GM18502 (cell line): ENCODE results near the gene NAXE.
"Not testable (repeated sequence)": the region's sequence is repeated elsewhere in the genome, so short reads cannot be mapped to it uniquely, and the experiment has no call there.

Experiments used
- ATAC-seq: cut with Tn5 transposase; IDR thresholded peaks from one replicate; pipeline ENCODE4 v1.9.1; 2021; ENCODE audit warnings: mild to moderate bottlenecking; ENCODE audit not compliant: unreplicated experiment, poor library complexity

The NAXE gene

DNA sequence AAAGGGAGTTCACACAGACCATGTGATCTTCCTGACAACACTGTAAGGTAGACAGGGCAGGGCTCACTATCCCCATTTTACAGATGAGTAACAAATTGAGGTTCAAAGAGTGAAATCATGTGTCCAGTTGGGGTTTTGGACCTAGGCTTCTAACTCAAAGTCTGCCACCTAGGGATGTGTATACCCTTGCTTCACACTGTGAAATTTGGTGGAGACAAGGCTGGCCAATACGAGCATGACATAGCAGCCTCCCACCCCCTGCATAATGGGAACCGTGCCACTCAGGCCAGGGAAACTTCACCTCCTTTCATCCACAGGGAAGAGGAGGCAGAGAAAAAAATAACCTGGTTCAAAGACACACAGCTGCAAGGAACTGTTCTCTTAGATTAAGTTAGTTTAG lies 26.1 kb upstream of the NAXE start:
- no peak for ATAC-seq

DNA sequence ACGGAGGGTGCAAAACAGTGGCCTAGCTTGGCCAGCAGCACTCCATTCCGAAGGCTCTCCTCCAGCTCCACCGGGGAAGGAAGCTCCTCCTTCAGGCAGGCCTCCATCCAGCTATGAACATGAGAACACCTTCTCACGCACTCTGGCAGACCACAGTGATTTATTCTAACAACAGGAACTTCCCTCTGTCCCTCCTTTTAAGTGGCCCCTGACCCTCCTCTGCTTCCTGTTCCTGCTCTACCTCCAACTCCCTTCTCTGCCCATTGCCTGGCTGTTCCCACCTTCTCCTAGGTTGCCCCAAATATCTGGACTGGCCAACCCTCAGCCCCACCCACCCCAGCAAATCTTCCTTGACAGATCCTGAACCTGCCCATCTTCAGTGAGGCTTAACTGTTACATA lies 25.1 kb upstream of the NAXE start:
- ATAC-seq = no peak

- no peak for ATAC-seq
Observed at GRCh38 chr1:156571261-156571852, 20.2 kb upstream of the NAXE start.

- ATAC-seq = peak; percentile 64
Observed at GRCh38 chr1:156571919-156572662, 19.5 kb upstream of the NAXE start, which contains the start of gene IQGAP3. Gene IQGAP3, minus strand, starts transcription at chr1:156572565. Its CDS starts 36 bp downstream, at chr1:156572529.

GRCh38 chr1:156572663-156573018 lies 18.9 kb upstream of the NAXE start:
- ATAC-seq = no peak

- ATAC-seq = no peak
Observed at GRCh38 chr1:156574039-156574633, 17.4 kb upstream of the NAXE start.

DNA sequence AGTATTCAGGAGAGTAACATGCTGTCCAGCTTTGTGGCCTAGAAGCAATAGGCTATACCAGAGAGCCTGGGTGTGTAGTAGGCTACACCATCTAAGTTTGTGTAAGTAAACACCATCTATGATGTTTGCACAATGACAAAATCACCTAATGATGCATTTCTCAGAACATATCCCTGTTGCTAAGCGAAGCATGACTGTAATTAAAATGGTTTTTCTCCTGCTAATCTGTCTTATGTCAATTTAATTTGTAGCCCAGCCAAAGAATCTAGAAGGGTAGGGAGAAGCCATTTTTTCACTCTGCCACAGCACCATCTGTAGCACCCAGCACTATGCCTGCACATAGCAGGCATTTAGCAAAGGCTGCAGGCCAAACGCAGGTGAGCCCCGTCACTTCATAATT lies 14.0 kb upstream of the NAXE start:
- ATAC-seq = no peak

DNA sequence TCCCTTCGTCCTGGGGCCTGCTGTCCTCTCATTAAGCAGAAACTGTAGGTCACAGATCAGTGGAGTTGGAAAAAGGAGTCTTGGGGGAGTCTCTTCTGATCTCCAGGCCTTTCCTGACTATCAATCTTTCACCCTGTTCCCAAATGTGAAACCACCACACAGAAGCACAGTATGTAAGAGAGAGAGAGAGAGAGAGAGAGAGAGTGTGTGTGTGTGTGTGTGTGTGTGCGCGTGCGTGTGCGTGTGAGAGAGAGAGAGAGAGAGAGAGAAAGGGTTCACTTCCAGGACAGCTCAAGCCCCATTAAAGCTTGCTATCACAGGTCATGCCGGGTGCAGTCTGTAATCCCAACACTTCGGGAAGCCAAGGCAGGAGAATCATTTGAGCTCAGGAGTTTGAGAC lies 13.5 kb upstream of the NAXE start:
- ATAC-seq = no peak

- no peak for ATAC-seq
Observed at GRCh38 chr1:156579472-156579871, 12.1 kb upstream of the NAXE start, which contains the start of gene TTC24. Gene TTC24, plus strand, starts transcription at chr1:156579723. Its CDS starts 1,642 bp downstream, at chr1:156581365.

GRCh38 chr1:156581661-156582387 lies 9.8 kb upstream of the NAXE start:
- ATAC-seq = no peak

DNA sequence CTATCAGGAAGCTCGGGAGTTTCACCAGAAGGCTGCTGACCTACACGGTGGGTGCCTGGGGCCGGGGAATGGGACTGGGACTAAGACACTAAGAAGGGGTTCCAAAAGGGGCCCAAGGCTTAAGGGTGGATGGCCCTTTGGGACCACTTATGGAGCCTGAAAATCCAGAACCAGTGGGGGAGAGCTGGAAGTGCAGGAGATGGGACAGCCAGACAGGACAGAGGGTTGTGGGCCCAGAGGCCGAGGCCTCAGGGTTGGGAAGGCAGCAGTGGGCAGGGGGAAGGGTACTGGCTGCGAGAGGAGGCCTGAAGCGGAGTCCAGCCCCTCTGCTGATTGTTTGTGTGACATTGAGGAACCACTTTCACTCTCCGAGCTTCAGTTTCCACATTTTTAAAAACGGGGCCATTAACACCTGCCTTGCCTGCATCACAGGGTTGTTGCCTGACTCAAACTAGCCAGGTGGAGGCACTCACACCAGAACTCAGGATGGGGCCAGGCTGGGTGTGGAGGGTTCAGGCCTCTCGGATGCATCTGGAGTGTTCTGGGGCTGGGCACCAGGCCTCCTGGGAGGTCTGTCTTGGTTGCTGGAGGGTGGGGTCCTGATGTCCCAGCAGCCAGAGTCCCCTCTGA lies 9.1 kb upstream of the NAXE start:
- no peak for ATAC-seq

DNA sequence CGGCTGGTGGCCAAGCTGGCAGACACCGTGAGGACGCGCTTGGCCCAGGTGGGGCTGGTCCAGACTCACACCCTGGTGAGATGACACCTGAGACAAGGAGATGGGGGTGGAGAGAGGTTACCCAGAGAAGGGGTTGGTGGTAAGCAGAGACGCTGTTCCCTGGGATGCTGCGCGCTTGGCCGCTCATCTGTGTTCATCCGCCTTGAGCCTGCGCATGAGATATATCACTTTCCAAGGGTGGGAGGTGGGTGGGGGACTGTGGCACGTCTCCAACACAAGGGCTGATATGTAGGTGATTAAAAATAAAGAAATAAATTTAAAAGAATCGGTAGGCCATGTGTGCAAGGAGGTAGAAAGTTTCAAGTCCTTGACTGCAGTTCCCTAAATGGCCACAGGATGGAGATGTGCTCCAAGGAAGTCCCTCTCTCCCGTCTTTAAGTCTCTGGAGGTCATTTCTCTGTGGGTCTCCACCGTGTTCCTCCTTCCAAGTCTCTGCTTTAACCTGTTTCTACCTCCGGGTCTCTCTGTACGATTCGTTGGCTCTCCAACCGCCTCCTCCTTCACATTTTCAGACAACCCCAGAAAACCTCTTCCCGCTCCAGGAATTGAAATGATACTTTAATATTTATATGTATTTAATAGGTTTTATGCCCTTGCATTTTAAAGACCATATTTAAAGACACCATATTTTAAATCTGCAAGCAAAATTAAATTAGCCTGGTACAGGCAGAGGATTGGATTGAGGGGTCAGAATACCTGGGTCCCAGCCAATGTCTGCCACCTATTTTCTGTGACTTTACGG lies 7.6 kb upstream of the NAXE start:
- no peak for ATAC-seq

DNA sequence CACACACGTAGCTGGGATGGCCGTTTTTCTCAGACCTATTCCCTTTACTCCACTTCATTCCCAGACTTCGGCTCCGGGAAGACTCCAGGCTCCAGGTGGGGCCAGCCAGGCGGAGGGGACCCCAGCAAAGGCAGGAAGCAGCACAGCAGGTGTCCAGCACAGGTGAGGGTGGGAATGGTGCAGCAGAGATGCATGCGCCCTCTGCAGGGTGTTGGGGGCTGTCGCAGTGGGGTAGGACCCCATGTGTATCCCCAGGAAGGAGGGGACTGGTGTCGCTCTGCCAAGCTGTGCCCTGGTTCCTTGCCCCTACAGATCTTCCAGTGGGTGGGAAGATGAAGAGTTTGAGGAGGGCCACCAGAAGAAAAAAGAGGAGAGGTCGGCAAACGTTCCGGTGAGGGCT lies 6.8 kb upstream of the NAXE start:
- ATAC-seq = no peak

GRCh38 chr1:156586323-156586722 lies 5.3 kb upstream of the NAXE start:
- ATAC-seq = no peak

GRCh38 chr1:156586892-156587477 lies 4.6 kb upstream of the NAXE start:
- ATAC-seq = no peak

DNA sequence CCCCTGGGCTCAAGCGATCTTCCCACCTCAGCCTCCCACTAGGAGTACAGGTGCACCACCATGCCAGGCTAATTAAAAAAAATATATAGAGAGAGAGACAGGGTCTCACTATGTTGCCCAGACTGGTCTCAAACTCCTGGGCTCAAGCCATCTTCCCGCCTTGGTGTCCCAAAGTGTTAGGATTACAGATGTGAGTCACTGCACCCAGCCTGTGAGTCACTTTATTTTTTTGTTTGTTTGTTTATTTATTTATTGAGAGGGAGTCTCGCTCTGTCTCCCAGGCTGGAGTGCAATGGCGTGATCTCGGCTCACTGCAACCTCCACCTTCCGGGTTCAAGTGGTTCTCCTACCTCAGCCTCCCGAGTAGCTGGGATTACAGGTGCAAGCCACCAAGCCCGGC lies 3.6 kb upstream of the NAXE start:
- ATAC-seq = not testable (repeated sequence)

DNA sequence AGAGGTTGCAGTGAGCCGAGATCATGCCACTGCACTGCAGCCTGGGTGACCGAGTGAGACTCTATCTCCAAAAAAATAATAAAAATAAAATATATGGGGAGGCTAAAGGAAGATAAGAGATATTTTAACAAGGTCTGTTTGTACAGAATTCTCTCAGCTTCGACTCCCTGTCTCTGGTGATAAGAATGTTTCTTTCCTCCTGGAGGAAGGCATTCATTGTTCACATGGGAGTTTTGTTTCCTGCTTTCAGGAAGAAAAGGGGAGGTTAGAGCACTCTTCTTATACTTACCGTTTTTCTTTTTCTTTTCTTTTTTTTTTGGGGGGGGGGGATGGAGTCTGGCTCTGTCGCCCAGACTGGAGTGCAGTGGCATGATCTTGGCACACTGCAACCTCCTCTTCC lies 2.0 kb upstream of the NAXE start:
- ATAC-seq = no peak

DNA sequence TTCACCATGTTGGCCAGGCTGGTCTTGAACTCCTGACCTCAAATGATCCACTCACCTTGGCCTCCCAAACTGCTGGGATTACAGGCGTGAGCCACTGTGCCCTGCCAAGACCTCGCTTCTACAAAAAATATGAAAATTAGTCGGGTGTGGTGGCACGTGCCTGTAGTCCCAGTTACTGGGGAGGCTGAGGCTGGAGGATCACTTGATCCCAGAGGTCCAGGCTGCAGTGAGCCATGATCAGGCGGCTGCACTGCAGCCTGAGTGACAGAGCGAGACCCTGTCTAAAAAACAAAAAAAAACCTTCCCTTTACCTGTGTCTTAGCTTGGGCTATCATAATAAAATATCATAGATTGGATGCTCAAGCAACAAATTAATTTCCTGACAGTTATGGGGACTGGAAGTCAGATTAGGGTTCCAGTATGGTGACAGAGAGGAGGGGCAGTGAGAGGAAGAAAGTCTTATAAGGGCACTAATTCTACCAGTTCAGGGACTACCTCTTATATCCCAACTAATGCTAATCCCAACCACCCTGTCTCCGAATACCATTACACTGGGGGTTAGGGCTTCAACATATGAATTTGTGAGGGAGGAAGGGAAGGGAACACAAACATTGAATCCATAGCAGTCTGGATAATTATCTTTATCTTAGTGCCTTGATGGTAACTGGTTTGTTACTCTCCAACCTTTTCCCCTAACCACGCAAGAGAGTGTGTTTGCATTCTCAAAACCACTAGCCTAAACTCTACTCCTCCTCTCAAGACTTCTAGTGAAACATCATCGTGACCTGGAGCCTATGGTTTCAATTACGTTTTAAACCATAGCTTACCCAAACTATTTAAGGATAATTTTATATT lies 1.0 kb upstream of the NAXE start:
- no peak for ATAC-seq

GRCh38 chr1:156591181-156591431 lies 470 bp upstream of the NAXE start:
- peak; percentile 15 for ATAC-seq
